BJ (cell line): Measurements from ENCODE around the gene ADRA1B. TPM values are rescaled to one million over a fixed set of nuclear protein-coding genes. Genes with fewer than 3 reads are reported as not detected.
"Not testable (repeated sequence)": the region's sequence is repeated elsewhere in the genome, so short reads cannot be mapped to it uniquely, and the experiment has no call there.

Experiments
- CTCF ChIA-PET: fragments of 350-600 bp; formaldehyde crosslinking; extraction: SDS; loops from one replicate; lab custom pipeline; 2021; ENCODE audit warnings: antibody characterized with exemption, inconsistent platforms; lab: Yijun Ruan, JAX
- POLR2A ChIA-PET: fragments of 300-600 bp; sonication (Branson Sonifier 250); formaldehyde crosslinking; extraction: SDS; loops from one replicate; lab custom pipeline; 2021; ENCODE audit warnings: antibody characterized with exemption; lab: Charles Lee
- DNase-seq: peaks from one replicate; pipeline ENCODE4 v3.0.0-alpha.2; 2011; ENCODE audit warnings: low read depth
- H3K27me3 ChIP-seq: 2 replicates; pipeline ENCODE4 v1.6.0; 2011; ENCODE audit warnings: low read length; ENCODE audit not compliant: control insufficient read depth, insufficient read depth
- H3K36me3 ChIP-seq: 2 replicates; pipeline ENCODE4 v1.5.1; 2011; ENCODE audit warnings: low read length; ENCODE audit not compliant: control insufficient read depth, insufficient read depth
- H3K4me3 ChIP-seq: 2 replicates; pipeline ENCODE4 v1.5.1; 2011; ENCODE audit warnings: low read depth, mild to moderate bottlenecking, control low read depth, low read length
- CTCF ChIP-seq: IDR thresholded peaks from 2 replicates; pipeline ENCODE4 v1.5.1; 2011; ENCODE audit warnings: low read depth, mild to moderate bottlenecking, control low read depth, inconsistent platforms, low read length, moderate library complexity; ENCODE audit not compliant: insufficient read depth
- polyA plus RNA-seq: library from polyadenylated mRNA; depleted of rRNA; stranded (reverse); fragments of >200 nt; gene quantifications from 2 replicates; pipeline ENCODE4 v1.2.3, GENCODE V29; 2011

The ADRA1B gene
- polyA plus RNA-seq, 1 experiment: 2.1 TPM

DNA sequence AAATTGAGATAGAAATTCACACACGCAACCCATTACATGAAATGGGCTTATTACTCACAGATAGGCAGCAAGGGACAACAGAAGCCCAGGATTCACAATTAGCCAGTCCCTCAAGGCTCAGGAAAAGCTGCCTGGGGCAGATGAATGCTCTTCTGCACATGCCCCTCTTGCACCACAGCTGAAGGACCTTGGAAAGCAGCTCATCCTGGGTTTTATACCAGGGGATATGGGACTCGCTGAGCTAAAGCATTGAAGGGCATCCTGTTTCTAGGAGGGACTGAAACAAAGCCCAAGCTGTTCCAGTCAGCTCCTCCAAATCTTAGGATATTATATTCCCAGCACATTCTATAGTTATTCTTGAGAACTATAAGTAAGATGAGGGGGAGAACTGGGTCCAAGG, 76.9 kb downstream of the ADRA1B start:
- ChIA-PET CTCF (no interaction called here), POLR2A (no interaction called here)
- TF ChIP-seq CTCF: no peak
- Histone ChIP-seq H3K27me3 (peaks cover 1% of the 10 kb centered on the region; the same call in 1 of the 2 replicates), H3K4me3 (no peak overlapping the region), H3K36me3 (no peaks in the 10 kb centered on the region)
- no peak for DNase-seq

- no peaks in the 10 kb centered on the region for H3K36me3 ChIP-seq
- peaks cover 8% of the 10 kb centered on the region for H3K27me3 ChIP-seq
- no peak for DNase-seq
- POLR2A ChIA-PET: interaction anchor here (0.5 kb wide), 1 partner anchor 14 kb away, joined by 12 read pairs; no protein-coding TSS in a partner anchor
- CTCF ChIA-PET: interaction anchor here (1.1 to 1.3 kb wide), 2 partner anchors 9 to 552 kb away, joined by 3 to 6 read pairs; no protein-coding TSS in a partner anchor
- no peak overlapping the region for H3K4me3 ChIP-seq
- no peak for TF ChIP-seq CTCF
Observed at GRCh38 chr5:159995907-159996306, 79.6 kb downstream of the ADRA1B start.

DNA sequence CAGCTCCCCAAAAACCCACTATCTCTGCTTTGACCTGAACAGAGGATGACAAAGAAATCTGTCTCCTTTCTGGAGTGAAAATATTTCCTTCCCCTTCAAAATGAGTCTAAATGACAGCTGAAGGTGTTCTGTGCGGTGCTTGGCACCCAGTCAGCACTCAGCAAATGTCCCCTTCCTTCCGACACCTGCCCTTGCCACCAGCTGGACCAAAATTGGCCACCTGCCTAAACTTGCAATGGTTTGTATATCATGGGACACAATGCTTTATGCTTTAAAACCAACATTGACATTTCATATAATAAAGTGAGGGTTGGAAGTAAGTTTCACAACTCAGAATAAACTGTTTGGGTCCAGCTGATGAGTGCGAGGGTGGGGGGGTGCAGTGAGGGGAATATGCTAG, 85.2 kb downstream of the ADRA1B start:
- Histone ChIP-seq H3K4me3 (no peak overlapping the region), H3K27me3 (peaks cover 6% of the 10 kb centered on the region), H3K36me3 (no peaks in the 10 kb centered on the region)
- ChIA-PET POLR2A (no interaction called here), CTCF (interaction anchor here (1.7 kb wide), 1 partner anchor 14 kb away, joined by 6 read pairs; no protein-coding TSS in a partner anchor)
- no peak for DNase-seq
- no peak for TF ChIP-seq CTCF

GRCh38 chr5:160007514-160007913, 91.2 kb downstream of the ADRA1B start:
- DNase-seq: no peak
- no peaks in the 10 kb centered on the region for H3K36me3 ChIP-seq
- POLR2A ChIA-PET: no interaction called here
- no peak for TF ChIP-seq CTCF
- H3K4me3 ChIP-seq: no peak overlapping the region
- H3K27me3 ChIP-seq: no peaks in the 10 kb centered on the region
- CTCF ChIA-PET: interaction anchor here (1.5 to 6.8 kb wide), 2 partner anchors 13 to 387 kb away, joined by 3 to 39 read pairs; no protein-coding TSS in a partner anchor

DNA sequence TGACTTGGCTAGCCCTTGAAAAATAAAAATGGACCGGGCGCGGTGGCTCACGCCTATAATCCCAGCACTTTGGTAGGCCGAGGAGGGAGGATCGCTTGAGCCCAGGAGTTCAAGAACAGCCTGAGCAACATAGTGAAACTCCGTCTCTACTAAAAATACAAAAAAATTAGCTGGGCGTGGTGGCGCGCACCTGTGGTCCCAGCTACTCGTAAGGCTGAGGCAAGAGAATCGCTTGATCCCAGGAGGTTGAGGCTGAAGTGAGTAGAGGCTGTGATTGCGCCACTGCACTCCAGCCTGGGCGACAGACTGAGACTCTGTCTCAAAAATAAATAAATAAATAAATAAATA, 92.2 kb downstream of the ADRA1B start:
- CTCF ChIA-PET: interaction anchor here (1.1 to 6.8 kb wide), 3 partner anchors 12 to 386 kb away, joined by 3 to 39 read pairs (median 3); no protein-coding TSS in a partner anchor
- H3K27me3 ChIP-seq, DNase-seq, POLR2A ChIA-PET, H3K4me3 ChIP-seq, H3K36me3 ChIP-seq: not testable (repeated sequence)
